Prostate gland (tissue), 2 donors: Measurements from ENCODE around the gene MARF1.
"Not testable (repeated sequence)": the region's sequence is repeated elsewhere in the genome, so short reads cannot be mapped to it uniquely, and the experiment has no call there.

ENCODE experiments used
- CTCF ChIP-seq, 4 experiments: fragments of 200-600 bp in 2 of 4; fragments of 450-650 bp in 2 of 4; sonication (generic) in 2 of 4; IDR thresholded peaks; 1 replicate in 3 of 4; 2 replicates in 1 of 4; pipeline ENCODE4 v1.5.1; 2016 to 2019; ENCODE audit warnings: antibody characterized with exemption in 4 of 4, mild to moderate bottlenecking in 2 of 4, moderate library complexity in 2 of 4
- POLR2A ChIP-seq: fragments of 450-650 bp; IDR thresholded peaks from one replicate; pipeline ENCODE4 v1.6.1; 2016; ENCODE audit warnings: antibody characterized with exemption, mild to moderate bottlenecking

GRCh38 chr16:15646557-15647293 is 3.8 kb upstream of the MARF1 start:
- TF ChIP-seq CTCF (IDR thresholded peaks at IDR 0.05); POLR2A: not testable (repeated sequence)
